OCI-LY3 (cell line): ENCODE results near the gene PHTF2.
"Not testable (repeated sequence)": the region's sequence is repeated elsewhere in the genome, so short reads cannot be mapped to it uniquely, and the experiment has no call there.

Experiments
- H2AFZ ChIP-seq: fragments of 200-600, 300-600 bp; shearing (Covaris generic); 2 replicates; pipeline ENCODE4 v1.6.0; 2014; ENCODE audit warnings: antibody characterized with exemption, low read depth, low read length
- H3K27ac ChIP-seq: fragments of 200-600, 300-600 bp; sonication (generic); 2 replicates; pipeline ENCODE4 v1.5.1; 2014; ENCODE audit warnings: mild to moderate bottlenecking, low read length, moderate library complexity, mixed read lengths
- H3K27me3 ChIP-seq: fragments of 200-600, 300-600 bp; sonication (generic); 2 replicates; pipeline ENCODE4 v1.6.1; 2014; ENCODE audit warnings: low read depth, low read length, mixed read lengths
- H3K36me3 ChIP-seq: fragments of 200-600, 300-600 bp; sonication (generic); replicated peaks from 2 replicates; pipeline ENCODE3; 2014; ENCODE audit warnings: low read depth, low read length, mixed read lengths
- H3K4me1 ChIP-seq: fragments of 300-600, 200-600 bp; sonication (generic); 2 replicates; pipeline ENCODE4 v1.6.1; 2014; ENCODE audit warnings: low read length, mixed read lengths
- H3K4me2 ChIP-seq: fragments of 200-600, 300-600 bp; sonication (generic); 2 replicates; pipeline ENCODE4 v1.6.1; 2014; ENCODE audit warnings: low read length, mixed read lengths
- H3K4me3 ChIP-seq: fragments of 300-600, 200-600 bp; sonication (generic); 2 replicates; pipeline ENCODE4 v1.5.1; 2014; ENCODE audit warnings: antibody characterized with exemption, mild to moderate bottlenecking, low read length, moderate library complexity
- H3K79me2 ChIP-seq: fragments of 300-600, 200-600 bp; shearing (Covaris generic); 2 replicates; pipeline ENCODE4 v1.6.1; 2014; ENCODE audit warnings: mild to moderate bottlenecking, low read length, mixed read lengths
- H3K9ac ChIP-seq: fragments of 300-600, 200-600 bp; shearing (Covaris generic); 2 replicates; pipeline ENCODE4 v1.6.0; 2014; ENCODE audit warnings: mild to moderate bottlenecking, low read length, moderate library complexity
- H3K9me3 ChIP-seq: fragments of 200-600, 300-600 bp; shearing (Covaris generic); 2 replicates; pipeline ENCODE4 v1.6.1; 2014; ENCODE audit warnings: low read length, mixed read lengths; ENCODE audit not compliant: insufficient read depth
- H4K20me1 ChIP-seq: fragments of 200-600, 300-600 bp; sonication (generic); 2 replicates; pipeline ENCODE4 v1.6.1; 2016; ENCODE audit warnings: low read length, mixed read lengths; ENCODE audit not compliant: insufficient read depth
- EZH2phosphoT487 ChIP-seq: fragments of 200-600 bp; shearing (Covaris generic); IDR thresholded peaks from 2 replicates; pipeline ENCODE4 v1.6.1; 2018; ENCODE audit warnings: antibody characterized with exemption, mixed run types, low read depth
- TF ChIP-seq, protein P1 (sequence below): fragments of 200-600, 300-600 bp; sonication (generic); IDR thresholded peaks from 2 replicates; pipeline ENCODE4 v1.5.1; 2014; ENCODE audit warnings: antibody characterized with exemption, low read length, low read depth

The PHTF2 gene

DNA sequence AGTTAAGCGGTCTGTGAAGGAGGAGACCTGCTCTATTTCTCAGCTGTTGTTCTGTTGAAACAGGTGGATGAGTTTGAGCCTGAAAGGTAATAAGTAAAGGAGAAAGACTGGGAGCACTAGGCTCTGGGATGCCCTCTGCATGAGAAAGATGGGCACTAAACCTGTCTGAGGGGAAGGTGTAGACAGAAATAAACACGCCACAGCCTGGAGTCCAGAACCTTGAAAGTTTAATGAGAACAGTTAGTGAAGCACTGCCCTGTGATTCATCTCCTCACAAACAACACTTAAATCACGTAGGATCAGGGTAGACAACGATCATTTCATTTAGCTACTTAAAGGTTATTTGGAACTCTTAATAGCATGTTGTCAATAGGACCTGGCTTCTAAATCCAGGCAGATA lies 193.1 kb downstream of the PHTF2 start:
- no peak for TF ChIP-seq EZH2phosphoT487
- no peak overlapping the region for H2AFZ ChIP-seq
- no peaks in the 10 kb centered on the region for H4K20me1 ChIP-seq
- no peaks in the 10 kb centered on the region for H3K4me1 ChIP-seq
- H3K4me3 ChIP-seq, result no peak overlapping the region
- no peak overlapping the region for H3K9ac ChIP-seq
- peaks cover 7% of the 10 kb centered on the region; the same call in 1 of the 2 replicates for H3K27me3 ChIP-seq
- no peaks in the 10 kb centered on the region for H3K36me3 ChIP-seq
- no peaks in the 10 kb centered on the region for H3K9me3 ChIP-seq
- H3K79me2 ChIP-seq, result no peaks in the 10 kb centered on the region
- H3K27ac ChIP-seq, result no peak overlapping the region
- no peak overlapping the region for H3K4me2 ChIP-seq

DNA sequence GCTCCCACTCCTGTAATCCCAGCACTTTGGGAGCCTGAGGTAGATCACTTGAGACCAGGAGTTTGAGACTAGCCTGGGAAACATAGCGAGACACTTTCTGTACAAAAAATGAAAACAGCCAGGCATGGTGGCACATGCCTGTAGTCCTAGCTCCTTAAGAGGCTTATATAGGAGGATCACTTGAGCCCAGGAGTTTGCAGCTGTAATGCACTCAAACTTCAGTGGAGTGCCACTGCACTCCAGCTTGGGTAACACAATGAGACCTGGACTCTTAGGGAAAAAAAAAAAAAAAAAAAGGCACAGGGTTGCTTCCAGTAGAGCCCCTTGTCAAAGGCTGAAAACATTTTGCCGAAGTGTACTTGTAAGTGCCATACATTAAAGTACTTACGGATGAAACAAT lies 195.3 kb downstream of the PHTF2 start:
- no peak overlapping the region for H3K9ac ChIP-seq
- no peaks in the 10 kb centered on the region for H3K4me1 ChIP-seq
- H3K36me3 ChIP-seq, result no peaks in the 10 kb centered on the region
- no peaks in the 10 kb centered on the region for H4K20me1 ChIP-seq
- TF ChIP-seq, protein P1, sequence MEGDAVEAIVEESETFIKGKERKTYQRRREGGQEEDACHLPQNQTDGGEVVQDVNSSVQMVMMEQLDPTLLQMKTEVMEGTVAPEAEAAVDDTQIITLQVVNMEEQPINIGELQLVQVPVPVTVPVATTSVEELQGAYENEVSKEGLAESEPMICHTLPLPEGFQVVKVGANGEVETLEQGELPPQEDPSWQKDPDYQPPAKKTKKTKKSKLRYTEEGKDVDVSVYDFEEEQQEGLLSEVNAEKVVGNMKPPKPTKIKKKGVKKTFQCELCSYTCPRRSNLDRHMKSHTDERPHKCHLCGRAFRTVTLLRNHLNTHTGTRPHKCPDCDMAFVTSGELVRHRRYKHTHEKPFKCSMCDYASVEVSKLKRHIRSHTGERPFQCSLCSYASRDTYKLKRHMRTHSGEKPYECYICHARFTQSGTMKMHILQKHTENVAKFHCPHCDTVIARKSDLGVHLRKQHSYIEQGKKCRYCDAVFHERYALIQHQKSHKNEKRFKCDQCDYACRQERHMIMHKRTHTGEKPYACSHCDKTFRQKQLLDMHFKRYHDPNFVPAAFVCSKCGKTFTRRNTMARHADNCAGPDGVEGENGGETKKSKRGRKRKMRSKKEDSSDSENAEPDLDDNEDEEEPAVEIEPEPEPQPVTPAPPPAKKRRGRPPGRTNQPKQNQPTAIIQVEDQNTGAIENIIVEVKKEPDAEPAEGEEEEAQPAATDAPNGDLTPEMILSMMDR, result no peak
- TF ChIP-seq EZH2phosphoT487, result no peak
- H3K4me2 ChIP-seq, result no peak overlapping the region
- H3K79me2 ChIP-seq, result no peaks in the 10 kb centered on the region
- no peak overlapping the region for H2AFZ ChIP-seq
- peaks cover 7% of the 10 kb centered on the region; the same call in 1 of the 2 replicates for H3K27me3 ChIP-seq
- no peak overlapping the region for H3K4me3 ChIP-seq
- H3K27ac ChIP-seq, result no peak overlapping the region
- H3K9me3 ChIP-seq, result no peaks in the 10 kb centered on the region

DNA sequence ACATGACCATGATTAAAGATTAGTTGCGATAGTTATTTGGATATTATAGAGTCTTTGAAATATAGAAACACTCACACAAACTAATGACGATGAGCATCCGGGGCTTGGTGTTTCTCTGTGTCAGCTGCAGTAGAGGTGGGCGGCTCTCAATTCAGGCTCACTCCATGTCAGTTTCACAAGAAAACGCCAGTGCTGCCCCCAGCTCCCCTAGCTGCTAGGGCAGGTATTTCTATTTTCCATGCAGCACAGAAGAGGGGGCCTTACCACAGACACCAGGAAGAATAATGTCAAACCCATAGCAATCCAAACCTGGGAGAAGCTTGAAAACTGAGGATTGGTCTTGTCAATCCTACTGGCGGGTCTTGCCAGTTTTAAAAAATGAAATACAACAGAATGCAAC lies 197.1 kb downstream of the PHTF2 start:
- no peak overlapping the region for H2AFZ ChIP-seq
- peaks cover 7% of the 10 kb centered on the region; the same call in 1 of the 2 replicates for H3K27me3 ChIP-seq
- no peaks in the 10 kb centered on the region for H4K20me1 ChIP-seq
- H3K36me3 ChIP-seq, result no peaks in the 10 kb centered on the region
- H3K9me3 ChIP-seq, result no peaks in the 10 kb centered on the region
- no peak for TF ChIP-seq EZH2phosphoT487
- TF ChIP-seq, protein P1, result no peak
- no peak overlapping the region for H3K4me3 ChIP-seq
- no peaks in the 10 kb centered on the region for H3K4me1 ChIP-seq
- no peaks in the 10 kb centered on the region for H3K79me2 ChIP-seq
- H3K4me2 ChIP-seq, result no peak overlapping the region
- H3K9ac ChIP-seq, result no peak overlapping the region
- no peak overlapping the region for H3K27ac ChIP-seq

DNA sequence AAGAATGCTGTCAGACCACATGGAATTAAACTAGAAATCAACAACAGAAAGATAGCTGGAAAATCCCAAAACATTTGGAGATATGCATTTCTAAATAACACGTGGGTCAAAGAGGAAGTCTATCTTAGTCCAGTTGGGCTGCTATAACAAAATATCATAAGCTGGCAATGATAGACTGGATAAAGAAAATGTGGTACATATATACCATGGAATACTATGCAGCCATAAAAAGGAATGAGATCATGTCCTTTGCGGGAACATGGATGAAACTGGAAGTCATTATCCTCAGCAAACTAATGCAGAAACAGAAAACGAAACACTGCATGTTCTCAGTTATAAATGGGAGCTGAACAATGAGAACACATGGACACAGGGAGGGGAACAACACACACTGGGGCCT lies 200.6 kb downstream of the PHTF2 start:
- not testable (repeated sequence) for H3K4me3 ChIP-seq, H3K9me3 ChIP-seq, H3K4me1 ChIP-seq, H3K9ac ChIP-seq, H3K27ac ChIP-seq, H4K20me1 ChIP-seq, H3K79me2 ChIP-seq, H3K4me2 ChIP-seq, H3K27me3 ChIP-seq, H2AFZ ChIP-seq, H3K36me3 ChIP-seq

DNA sequence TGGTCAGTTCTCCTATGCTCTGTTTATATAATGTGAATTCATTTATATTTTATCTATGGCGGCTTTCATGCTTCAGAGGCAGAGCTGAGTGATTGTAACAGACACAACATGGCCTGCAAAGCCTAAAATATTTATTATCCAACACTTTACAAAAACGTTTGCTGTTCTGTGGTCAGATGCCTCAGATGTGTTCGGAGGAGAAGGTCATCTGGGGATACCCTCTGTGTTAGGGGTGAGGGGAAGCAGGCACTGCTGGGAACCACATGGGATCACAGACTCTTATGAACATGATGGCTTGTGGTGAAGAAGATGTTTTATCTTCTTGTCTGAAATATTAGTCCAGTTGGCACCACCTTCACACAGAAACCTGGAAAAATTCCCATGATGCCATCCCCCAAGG lies 203.4 kb downstream of the PHTF2 start:
- no peak for TF ChIP-seq EZH2phosphoT487
- TF ChIP-seq, protein P1, result no peak
- Histone ChIP-seq H2AFZ (no peak overlapping the region), H3K36me3 (no peaks in the 10 kb centered on the region), H3K27me3 (no peaks in the 10 kb centered on the region), H3K9ac (no peak overlapping the region), H3K79me2 (no peaks in the 10 kb centered on the region), H3K4me3 (no peak overlapping the region), H3K4me1 (no peaks in the 10 kb centered on the region), H3K9me3 (no peaks in the 10 kb centered on the region), H3K4me2 (no peak overlapping the region), H4K20me1 (no peaks in the 10 kb centered on the region), H3K27ac (no peak overlapping the region)
